HG03045 (cell line): Measurements from ENCODE around the gene MPHOSPH8.
A peak's percentile ranks its signal among the peaks of the same experiment; 100 is the strongest.

Experiments used
- ATAC-seq: cut with Tn5 transposase; IDR thresholded peaks from one replicate; pipeline ENCODE4 v1.9.1; 2021; ENCODE audit warnings: mild to moderate bottlenecking, moderate library complexity; ENCODE audit not compliant: unreplicated experiment

MPHOSPH8 gene, protein sequence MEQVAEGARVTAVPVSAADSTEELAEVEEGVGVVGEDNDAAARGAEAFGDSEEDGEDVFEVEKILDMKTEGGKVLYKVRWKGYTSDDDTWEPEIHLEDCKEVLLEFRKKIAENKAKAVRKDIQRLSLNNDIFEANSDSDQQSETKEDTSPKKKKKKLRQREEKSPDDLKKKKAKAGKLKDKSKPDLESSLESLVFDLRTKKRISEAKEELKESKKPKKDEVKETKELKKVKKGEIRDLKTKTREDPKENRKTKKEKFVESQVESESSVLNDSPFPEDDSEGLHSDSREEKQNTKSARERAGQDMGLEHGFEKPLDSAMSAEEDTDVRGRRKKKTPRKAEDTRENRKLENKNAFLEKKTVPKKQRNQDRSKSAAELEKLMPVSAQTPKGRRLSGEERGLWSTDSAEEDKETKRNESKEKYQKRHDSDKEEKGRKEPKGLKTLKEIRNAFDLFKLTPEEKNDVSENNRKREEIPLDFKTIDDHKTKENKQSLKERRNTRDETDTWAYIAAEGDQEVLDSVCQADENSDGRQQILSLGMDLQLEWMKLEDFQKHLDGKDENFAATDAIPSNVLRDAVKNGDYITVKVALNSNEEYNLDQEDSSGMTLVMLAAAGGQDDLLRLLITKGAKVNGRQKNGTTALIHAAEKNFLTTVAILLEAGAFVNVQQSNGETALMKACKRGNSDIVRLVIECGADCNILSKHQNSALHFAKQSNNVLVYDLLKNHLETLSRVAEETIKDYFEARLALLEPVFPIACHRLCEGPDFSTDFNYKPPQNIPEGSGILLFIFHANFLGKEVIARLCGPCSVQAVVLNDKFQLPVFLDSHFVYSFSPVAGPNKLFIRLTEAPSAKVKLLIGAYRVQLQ

GRCh38 chr13:19633479-19634255, at the start of gene MPHOSPH8:
Gene MPHOSPH8 (plus strand): TSS chr13:19633659. CDS start chr13:19633749, 90 bp downstream.
- peak; percentile 99 for ATAC-seq

GRCh38 chr13:19586904-19587634, 46.4 kb upstream of the MPHOSPH8 start:
- peak; percentile 60 for ATAC-seq

GRCh38 chr13:19587635-19588300, 45.7 kb upstream of the MPHOSPH8 start:
- ATAC-seq: peak; percentile 63

GRCh38 chr13:19589312-19589711, 44.1 kb upstream of the MPHOSPH8 start:
- ATAC-seq: no peak

GRCh38 chr13:19590423-19590822, 43.0 kb upstream of the MPHOSPH8 start:
- no peak for ATAC-seq

- ATAC-seq: no peak
Observed at GRCh38 chr13:19591864-19592263, 41.6 kb upstream of the MPHOSPH8 start.

- no peak for ATAC-seq
Observed at GRCh38 chr13:19592657-19593180, 40.7 kb upstream of the MPHOSPH8 start.

DNA sequence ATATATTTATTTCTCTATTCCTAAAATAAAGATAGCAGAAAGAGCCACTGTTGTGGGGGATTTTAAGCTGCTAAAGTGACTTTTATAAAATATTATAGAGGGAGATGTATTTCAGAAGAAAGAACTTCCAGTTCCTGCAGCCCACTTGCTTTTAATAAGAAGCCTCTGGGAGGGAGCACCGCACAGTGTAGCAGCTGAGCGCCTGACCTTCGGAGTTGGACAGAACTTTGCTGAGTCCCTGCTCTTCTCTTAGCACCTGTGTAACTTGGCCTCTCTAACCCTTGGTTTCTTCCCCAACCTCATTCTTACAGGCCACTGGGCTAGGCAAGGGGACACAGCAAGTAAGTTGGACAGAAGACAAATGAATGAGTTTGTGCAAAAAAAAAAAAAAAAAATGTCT, 37.4 kb upstream of the MPHOSPH8 start:
- no peak for ATAC-seq

DNA sequence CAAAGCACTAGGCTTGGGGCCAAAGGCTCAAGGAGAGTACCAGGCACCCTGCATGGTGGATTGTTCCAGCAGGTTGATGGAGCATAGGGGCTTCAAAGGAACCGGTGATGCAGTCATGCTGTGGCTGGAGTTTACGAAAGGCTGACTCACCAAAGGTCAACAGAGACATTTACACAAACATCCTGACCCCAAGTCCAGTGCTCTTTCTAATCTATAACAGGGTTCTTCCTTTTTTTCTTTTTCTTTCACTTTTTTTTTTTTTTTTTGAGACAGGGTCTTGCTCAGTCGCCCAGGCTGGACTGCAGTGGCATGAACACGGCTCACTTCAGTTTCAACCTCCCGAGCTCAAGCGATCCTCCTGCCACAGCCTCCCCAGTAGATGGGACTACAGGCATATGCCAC, 36.5 kb upstream of the MPHOSPH8 start:
- ATAC-seq: no peak

GRCh38 chr13:19597523-19597922, 35.9 kb upstream of the MPHOSPH8 start:
- no peak for ATAC-seq

DNA sequence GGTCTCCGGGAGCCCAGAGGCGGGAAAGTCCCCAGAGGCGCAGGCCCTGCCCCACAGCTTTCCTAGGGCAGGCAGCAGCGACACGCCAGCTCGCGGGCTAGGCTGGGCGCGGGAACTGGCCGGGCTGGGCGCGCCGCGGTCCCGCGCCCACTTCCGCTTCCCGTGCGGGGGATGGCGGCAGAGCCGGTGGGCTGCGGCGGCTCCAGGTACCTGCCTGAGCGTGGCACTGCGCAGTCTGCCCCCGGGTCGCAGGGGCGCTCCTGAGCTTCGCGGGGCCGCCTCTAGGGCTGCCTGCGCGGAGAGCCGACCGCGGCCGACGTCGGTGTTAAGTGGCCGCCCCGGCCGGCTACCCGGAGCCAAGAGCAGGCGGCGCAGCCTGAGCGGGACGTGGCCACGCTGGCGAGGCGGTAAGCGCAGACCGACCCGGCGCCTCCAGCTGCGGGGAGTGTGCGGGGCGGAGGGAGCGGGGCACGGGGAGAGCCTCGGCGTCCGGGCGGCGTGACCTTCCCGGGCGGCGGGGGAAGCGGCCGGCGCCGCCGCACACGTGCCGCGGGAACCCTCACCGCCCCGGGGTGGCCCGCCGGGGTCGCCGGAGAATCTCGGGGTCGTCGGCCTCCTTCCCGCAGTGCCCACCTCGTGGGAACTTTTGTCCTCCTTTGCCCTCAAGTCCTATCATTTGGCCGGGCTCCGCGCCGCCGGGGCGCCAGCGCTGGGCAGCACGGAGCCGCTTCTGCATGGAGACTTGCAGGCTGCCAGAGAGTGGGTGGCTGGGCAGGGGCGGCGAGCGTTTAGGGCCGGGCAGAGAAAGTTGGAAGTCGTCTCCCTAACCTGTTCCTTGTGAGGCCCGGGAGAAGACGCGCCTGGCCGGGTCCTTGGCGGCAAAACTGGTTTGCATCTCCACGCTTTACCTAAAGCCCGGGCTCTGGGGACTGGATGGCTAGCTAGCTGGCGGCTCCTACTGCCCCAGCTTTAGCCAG, 31.4 kb upstream of the MPHOSPH8 start:
- ATAC-seq: peak; percentile 76

DNA sequence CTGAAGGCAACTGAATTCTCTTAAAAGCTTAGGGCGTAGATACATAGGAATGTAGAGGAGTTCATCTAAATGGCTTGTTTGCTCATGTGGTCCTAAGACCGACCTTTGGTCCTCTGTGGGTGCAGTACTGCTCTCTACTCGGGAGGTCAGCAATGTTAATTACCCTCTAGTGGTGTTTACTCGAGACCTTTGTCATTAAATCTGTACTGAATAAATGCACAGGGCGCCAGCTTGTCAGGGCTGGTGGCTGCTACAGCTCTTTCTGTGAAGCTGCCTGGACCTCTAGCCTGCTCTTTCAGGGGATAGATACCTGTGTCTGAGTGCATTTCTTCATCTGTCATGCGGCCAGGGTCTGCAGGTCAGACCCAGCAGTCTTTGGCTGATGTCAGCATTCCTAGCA, 29.2 kb upstream of the MPHOSPH8 start:
- no peak for ATAC-seq

- no peak for ATAC-seq
Observed at GRCh38 chr13:19605161-19605955, 28.1 kb upstream of the MPHOSPH8 start.

- ATAC-seq: no peak
Observed at GRCh38 chr13:19606152-19606551, 27.3 kb upstream of the MPHOSPH8 start.

GRCh38 chr13:19606737-19607136, 26.7 kb upstream of the MPHOSPH8 start:
- no peak for ATAC-seq

GRCh38 chr13:19607523-19608078, 25.9 kb upstream of the MPHOSPH8 start:
- no peak for ATAC-seq

DNA sequence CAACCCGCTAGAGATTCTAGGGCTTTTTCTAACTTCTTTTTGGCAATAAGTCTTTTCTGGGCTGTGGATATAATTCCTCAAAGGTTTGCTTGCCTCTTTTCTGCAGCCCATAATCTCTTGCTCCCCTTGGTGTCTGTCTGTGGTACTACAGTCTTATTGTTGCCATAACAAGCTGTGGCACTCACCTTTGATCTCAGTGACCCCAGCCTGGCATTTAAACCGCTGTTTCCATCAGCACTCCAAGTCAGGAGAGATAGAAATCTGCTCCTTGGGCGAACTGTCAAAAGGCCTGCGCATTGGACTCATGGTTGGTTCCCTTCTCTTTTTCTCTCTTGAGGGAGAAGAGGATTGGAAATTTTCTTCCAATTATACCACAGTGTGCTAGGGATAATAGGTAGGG, 14.5 kb upstream of the MPHOSPH8 start:
- no peak for ATAC-seq
